HCT116 (cell line): ENCODE results near the gene JCAD. TPM values are rescaled to one million over a fixed set of nuclear protein-coding genes. Genes with fewer than 3 reads are reported as not detected.

Source experiments
- ATAC-seq: fragments of 200-7000 bp; cut with Tn5 transposase; 2 replicates; pipeline ENCODE4 v1.9.1; 2020; ENCODE audit warnings: mild to moderate bottlenecking, moderate library complexity
- BruUV-seq: library from RNA; stranded (reverse); fragments of 400-500 nt; replicated peaks from 2 replicates; lab custom pipeline; 2021; lab: Mats Ljungman, UMichigan
- CTCF ChIA-PET: fragments of 300-600 bp; sonication (Branson Sonifier 250); formaldehyde crosslinking; loops from one replicate; lab custom pipeline; 2021; ENCODE audit warnings: antibody characterized with exemption; lab: Charles Lee
- POLR2A ChIA-PET: fragments of 300-600, 350-600 bp; sonication (Branson Sonifier 250); formaldehyde crosslinking; loops from one replicate; lab custom pipeline; 2021; ENCODE audit warnings: antibody characterized with exemption; lab: Charles Lee
- RAD21 ChIA-PET, 2 experiments: fragments of 300-600 bp; sonication (Branson Sonifier 250); formaldehyde crosslinking; loops; one replicate each; lab custom pipeline; 2023; ENCODE audit warnings: low total read pairs in 2 of 2; ENCODE audit not compliant: uncharacterized antibody in 2 of 2, unreplicated experiment in 2 of 2, low non-redundant PET in 1 of 2; lab: Charles Lee
- DNase-seq: peaks from one replicate; pipeline ENCODE4 v3.0.0-alpha.2; 2010; ENCODE audit warnings: low read depth, low spot score
- H2AFZ ChIP-seq: fragments of 200-600 bp; shearing (Covaris generic), sonication (generic); 2 replicates; pipeline ENCODE4 v1.6.1; 2017; ENCODE audit warnings: low read depth, mixed run types, mixed read lengths, antibody characterized with exemption, low read length; ENCODE audit not compliant: poor library complexity, severe bottlenecking
- H3K27ac ChIP-seq: 2 replicates; pipeline ENCODE4 v1.5.1; 2012; ENCODE audit warnings: low read depth, low read length
- H3K27me3 ChIP-seq: fragments of 200-600 bp; sonication (generic); 2 replicates; pipeline ENCODE4 v1.6.1; 2016; ENCODE audit warnings: mixed run types, low read length, mixed read lengths; ENCODE audit not compliant: insufficient read depth
- H3K36me3 ChIP-seq, 2 experiments: fragments of 200-500 bp in 1 of 2; fragments of 200-600 bp in 1 of 2; sonication (Bioruptor generic) in 1 of 2; sonication (generic) in 1 of 2; 2 replicates each; pipeline versions ENCODE4 v1.5.1 to v1.6.1; 2014 to 2016; ENCODE audit warnings: low read length in 2 of 2, inconsistent platforms in 1 of 2, mixed read lengths in 1 of 2, mixed run types in 1 of 2; ENCODE audit not compliant: insufficient read depth in 2 of 2, control insufficient read depth in 1 of 2
- H3K4me1 ChIP-seq, 2 experiments: fragments of 200-600 bp in 1 of 2; sonication (generic) in 1 of 2; 2 replicates each; pipeline versions ENCODE4 v1.5.1 to v1.6.1; 2012 to 2017; ENCODE audit warnings: low read length in 2 of 2, inconsistent platforms in 1 of 2, mild to moderate bottlenecking in 1 of 2, mixed read lengths in 1 of 2, mixed run types in 1 of 2, moderate library complexity in 1 of 2; ENCODE audit not compliant: insufficient read depth in 2 of 2, control insufficient read depth in 1 of 2
- H3K4me2 ChIP-seq: fragments of 200-600 bp; sonication (generic); 2 replicates; pipeline ENCODE4 v1.6.1; 2017; ENCODE audit warnings: mixed run types, low read length, mixed read lengths
- H3K4me3 ChIP-seq, 2 experiments: fragments of 200-600 bp in 1 of 2; sonication (generic) in 1 of 2; replicated peaks in 1 of 2; 2 replicates each; pipeline ENCODE4 v1.5.1; 2011 to 2016; ENCODE audit warnings: low read length in 2 of 2, control low read depth in 1 of 2, low read depth in 1 of 2, mild to moderate bottlenecking in 1 of 2, mixed read lengths in 1 of 2, mixed run types in 1 of 2
- H3K79me2 ChIP-seq: fragments of 200-600 bp; sonication (generic); 2 replicates; pipeline ENCODE4 v1.6.1; 2017; ENCODE audit warnings: mild to moderate bottlenecking, mixed run types, low read length, moderate library complexity, mixed read lengths; ENCODE audit not compliant: insufficient read depth
- H3K9ac ChIP-seq: fragments of 200-600 bp; sonication (generic); 2 replicates; pipeline ENCODE4 v1.6.1; 2016; ENCODE audit warnings: low read length, mixed read lengths
- H3K9me2 ChIP-seq: fragments of 200-600 bp; sonication (generic), shearing (Covaris generic); 2 replicates; pipeline ENCODE4 v1.6.1; 2017; ENCODE audit warnings: mixed run types, mild to moderate bottlenecking, moderate library complexity; ENCODE audit not compliant: insufficient read depth
- H3K9me3 ChIP-seq, 2 experiments: fragments of 200-500 bp in 1 of 2; fragments of 200-600 bp in 1 of 2; sonication (Bioruptor generic) in 1 of 2; sonication (generic) in 1 of 2; 2 replicates each; pipeline ENCODE4 v1.6.1; 2014 to 2017; ENCODE audit warnings: low read length in 2 of 2, mixed read lengths in 2 of 2, inconsistent platforms in 1 of 2, low read depth in 1 of 2, mild to moderate bottlenecking in 1 of 2, mixed run types in 1 of 2, moderate library complexity in 1 of 2; ENCODE audit not compliant: control insufficient read depth in 1 of 2, insufficient read depth in 1 of 2
- H4K20me1 ChIP-seq: fragments of 200-600 bp; sonication (generic), shearing (Covaris generic); 2 replicates; pipeline ENCODE4 v1.6.1; 2017; ENCODE audit warnings: mixed run types, mild to moderate bottlenecking, moderate library complexity; ENCODE audit not compliant: insufficient read depth
- ATF3 ChIP-seq: IDR thresholded peaks from 2 replicates; pipeline ENCODE4 v1.6.1; 2012
- CEBPB ChIP-seq: IDR thresholded peaks from 2 replicates; pipeline ENCODE4 v1.6.1; 2012; ENCODE audit warnings: low read depth
- CTCF ChIP-seq, 3 experiments: fragments of 200-600 bp in 1 of 3; sonication (generic) in 1 of 3; IDR thresholded peaks in 2 of 3; conservative IDR thresholded peaks in 1 of 3; 2 replicates each; pipeline ENCODE4 v1.5.1; 2012 to 2017; ENCODE audit warnings: low read depth in 2 of 3, low read length in 2 of 3, antibody characterized with exemption in 1 of 3, borderline replicate concordance in 1 of 3, control low read depth in 1 of 3, mild to moderate bottlenecking in 1 of 3, mixed read lengths in 1 of 3, mixed run types in 1 of 3, moderate library complexity in 1 of 3; ENCODE audit not compliant: insufficient read depth in 1 of 3
- EZH2 ChIP-seq: fragments of 200-600 bp; sonication (generic); IDR thresholded peaks from 2 replicates; pipeline ENCODE4 v1.6.1; 2017; ENCODE audit warnings: antibody characterized with exemption, mixed run types
- FOSL1 ChIP-seq: IDR thresholded peaks from 2 replicates; pipeline ENCODE4 v1.6.1; 2012; ENCODE audit warnings: low read depth
- MAX ChIP-seq: IDR thresholded peaks from 2 replicates; pipeline ENCODE4 v1.6.1; 2012
- POLR2A ChIP-seq: IDR thresholded peaks from 2 replicates; pipeline ENCODE4 v1.7.0; 2011; ENCODE audit warnings: borderline replicate concordance; ENCODE audit not compliant: insufficient read depth, insufficient read length; ENCODE audit errors: extremely low read depth
- POLR2AphosphoS5 ChIP-seq: IDR thresholded peaks from 2 replicates; pipeline ENCODE4 v1.6.1; 2011; ENCODE audit warnings: mild to moderate bottlenecking, low read depth, low read length, moderate library complexity
- RAD21 ChIP-seq: IDR thresholded peaks from 2 replicates; pipeline ENCODE4 v1.6.1; 2012; ENCODE audit warnings: low read depth, mild to moderate bottlenecking
- ZFX ChIP-seq: fragments of 450-650 bp; IDR thresholded peaks from 2 replicates; pipeline ENCODE4 v1.6.1; 2017
- intact Hi-C: fragments of 100-400 bp; cut with micrococcal nuclease; formaldehyde crosslinking; loops from 2 replicates; pipeline ENCODE4 v1.10.0; 2022
- total RNA-seq: library from RNA; stranded (reverse); gene quantifications from one replicate; pipeline ENCODE4 v1.2.1, GENCODE V29; 2021; ENCODE audit not compliant: unreplicated experiment

JCAD gene
- total RNA-seq, 1 experiment from 2014 or later: 17.5 TPM

GRCh38 chr10:30027057-30028005, 32.1 kb downstream of the JCAD start:
- ChIA-PET CTCF (interaction anchor here (1.1 kb wide), 1 partner anchor 214 kb away, joined by 4 read pairs; no protein-coding TSS in a partner anchor), POLR2A (no interaction called here), RAD21 (no interaction called here)
- Histone ChIP-seq H3K27ac (no peak overlapping the region), H3K9me2 (no peaks in the 10 kb centered on the region), H2AFZ (no peak overlapping the region), H3K27me3 (no peaks in the 10 kb centered on the region), H3K9ac (no peak overlapping the region), H3K36me3 (peaks cover 0 to 12% of the 10 kb centered on the region in 2 experiments; a peak in 2 of 4 replicates), H3K9me3 (no peaks in the 10 kb centered on the region), H4K20me1 (no peaks in the 10 kb centered on the region), H3K4me1 (no peaks in the 10 kb centered on the region), H3K4me3 (no peak overlapping the region), H3K4me2 (no peak overlapping the region), H3K79me2 (no peaks in the 10 kb centered on the region)
- peak; percentile 70 for ATAC-seq
- peak; percentile 12 for DNase-seq
- intact Hi-C loops: no loop called here
- TF ChIP-seq FOSL1: no peak
- no peak for TF ChIP-seq POLR2A
- TF ChIP-seq MAX: no peak
- TF ChIP-seq ZFX: no peak
- peak; percentile 49 for TF ChIP-seq RAD21
- TF ChIP-seq POLR2AphosphoS5: no peak
- no peak for TF ChIP-seq ATF3
- TF ChIP-seq EZH2: no peak
- TF ChIP-seq CTCF (IDR thresholded peaks at IDR 0.05 in 2 of 3, conservative IDR thresholded peaks at IDR 0.05 in 1 of 3; ENCODE audit: borderline replicate concordance in 1 of 3, insufficient read depth in 1 of 3, low read depth in 2 of 3, low read length in 2 of 3): peak; percentile 20 to 38 (median 34); a peak in 3 of 6 replicates
- TF ChIP-seq CEBPB: no peak
- BruUV-seq: no TSS peak
